Thyroid gland (tissue), 4 donors: Measurements from ENCODE around the gene ITGAE. TPM values are rescaled to one million over a fixed set of nuclear protein-coding genes. Genes with fewer than 3 reads are reported as not detected.

Experiments used
- DNase-seq, 2 donors: peaks; one replicate each; pipeline ENCODE4 v3.0.0-alpha.2; 2019
- H3K27ac ChIP-seq, 3 donors: fragments of 200-600 bp; sonication (generic); 1 replicate in 2 of 3; 2 replicates in 1 of 3; pipeline ENCODE4 v1.5.1; 2016 to 2019; ENCODE audit warnings: mild to moderate bottlenecking in 1 of 3, moderate library complexity in 1 of 3
- H3K27me3 ChIP-seq: fragments of 200-600 bp; sonication (generic); one replicate; pipeline ENCODE4 v1.5.1; 2019
- H3K36me3 ChIP-seq, 2 donors: fragments of 200-600 bp; sonication (generic); one replicate each; pipeline ENCODE4 v1.5.1; 2016 to 2019
- H3K4me1 ChIP-seq, 2 donors: fragments of 200-600 bp; sonication (generic); one replicate each; pipeline ENCODE4 v1.5.1; 2017 to 2019
- H3K4me3 ChIP-seq, 3 donors: fragments of 200-600 bp; sonication (generic); replicated peaks in 1 of 3; 1 replicate in 2 of 3; 2 replicates in 1 of 3; pipeline ENCODE4 v1.5.1; 2016; ENCODE audit warnings: mild to moderate bottlenecking in 1 of 3
- H3K9me3 ChIP-seq: fragments of 200-600 bp; sonication (generic); one replicate; pipeline ENCODE4 v1.5.1; 2017
- CTCF ChIP-seq, 6 experiments: fragments of 200-600 bp in 3 of 6; fragments of 450-650 bp in 3 of 6; sonication (generic) in 3 of 6; IDR thresholded peaks; one replicate each; pipeline ENCODE4 v1.5.1; 2016 to 2019; ENCODE audit warnings: antibody characterized with exemption in 6 of 6, mild to moderate bottlenecking in 2 of 6, inconsistent platforms in 1 of 6, moderate library complexity in 1 of 6
- POLR2A ChIP-seq, 2 donors: fragments of 450-650 bp; IDR thresholded peaks; one replicate each; pipeline ENCODE4 v1.6.1; 2017; ENCODE audit warnings: antibody characterized with exemption in 2 of 2, mild to moderate bottlenecking in 2 of 2, moderate library complexity in 1 of 2
- WGBS, 2 donors: methylation state at CpG; one replicate each; pipeline ENCODE4 v1.1.5; 2017; 5-methylcytosine and 5-hydroxymethylcytosine counted together
- intact Hi-C: fragments of 100-400 bp; cut with DNase I; formaldehyde crosslinking; loops from one replicate; pipeline ENCODE4 v1.15.1; 2023
- total RNA-seq, 4 donors: library from RNA; depleted of rRNA; stranded (reverse); fragments of >200 nt; gene quantifications; one replicate each; pipeline ENCODE4 v1.2.3, GENCODE V29; 2016

Gene ITGAE
- total RNA-seq, 4 donors from 2014 or later = 5.5 to 31.9 (median 19.4) TPM

DNA sequence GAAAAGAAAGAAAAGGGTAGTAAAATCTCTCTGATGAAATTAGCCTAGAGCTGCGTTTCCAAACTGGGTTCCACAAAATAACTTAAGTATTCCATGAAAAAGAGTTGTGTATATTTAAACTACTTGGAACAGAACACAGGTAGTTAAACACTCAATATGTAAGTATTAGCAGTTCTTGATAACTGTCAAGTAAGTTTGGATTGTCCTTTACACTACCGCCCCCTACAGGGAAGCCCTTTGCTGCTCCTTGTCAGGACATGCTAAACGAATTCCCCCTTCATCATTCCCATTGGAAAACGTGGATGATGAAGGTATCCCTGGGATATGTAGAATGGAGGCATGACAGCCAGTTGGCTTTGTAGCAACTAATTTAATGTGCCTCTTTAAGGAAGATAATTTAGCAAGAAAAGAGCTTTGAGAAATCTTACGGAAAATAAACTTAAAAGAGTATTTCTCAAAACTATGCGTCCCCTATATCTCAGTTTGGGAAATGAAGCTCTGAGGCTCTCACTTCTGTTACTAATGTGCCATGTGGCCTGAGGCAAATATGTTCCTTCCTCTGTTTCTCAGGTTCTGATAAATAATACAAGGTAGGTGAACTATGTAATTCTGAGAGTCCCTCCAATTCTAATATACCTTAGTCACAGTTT lies 26.3 kb upstream of the ITGAE start:
- Histone ChIP-seq H3K27me3 (no peaks in the 10 kb centered on the region), H3K36me3 (peaks cover 30 to 34% of the 10 kb centered on the region in 2 donors), H3K9me3 (no peaks in the 10 kb centered on the region), H3K27ac (peak overlapping the region in 2 of 3 donors; percentile 33 to 66), H3K4me1 (peaks cover 13% of the 10 kb centered on the region in 2 donors), H3K4me3 (no peak overlapping the region)
- WGBS, 2 donors = 62 to 65% methylated on average over 6 of the region's 6 CpGs
- peak in 4 of 6 experiments; percentile 10 to 40 (median 19) for TF ChIP-seq CTCF (IDR thresholded peaks at IDR 0.05)
- TF ChIP-seq POLR2A (IDR thresholded peaks at IDR 0.05) = no peak
- intact Hi-C loops = no loop called here
- DNase-seq = peak; percentile 41 to 42

DNA sequence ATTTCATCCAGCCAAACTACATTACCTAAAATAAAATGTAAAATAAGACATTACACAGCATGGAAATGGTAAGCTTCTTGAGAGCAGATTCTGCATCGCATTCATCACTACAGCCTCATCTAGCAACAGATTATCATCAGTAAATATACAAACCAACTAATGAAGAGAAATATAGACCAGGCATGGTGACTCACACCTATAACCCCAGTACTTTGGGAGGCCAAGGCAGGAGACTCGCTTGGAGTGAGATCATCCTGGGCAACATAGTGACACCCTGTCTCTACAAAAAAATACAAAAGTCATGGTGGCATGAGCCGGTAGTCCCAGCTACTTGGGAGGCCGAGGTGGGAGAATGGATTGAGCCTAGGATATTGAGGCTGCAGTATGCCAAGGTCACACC lies 25.2 kb upstream of the ITGAE start:
- 90 to 94% methylated on average over 4 of the region's 4 CpGs for WGBS, 2 donors
- H3K27ac ChIP-seq = no peak overlapping the region
- H3K4me3 ChIP-seq = no peak overlapping the region
- H3K4me1 ChIP-seq = peaks cover 13% of the 10 kb centered on the region in 2 donors
- no peaks in the 10 kb centered on the region for H3K9me3 ChIP-seq
- intact Hi-C loops = no loop called here
- peaks cover 40 to 43% of the 10 kb centered on the region in 2 donors for H3K36me3 ChIP-seq
- H3K27me3 ChIP-seq = no peaks in the 10 kb centered on the region
- no peak for DNase-seq
- TF ChIP-seq CTCF (IDR thresholded peaks at IDR 0.05) (no peak), POLR2A (IDR thresholded peaks at IDR 0.05) (no peak)

- Histone ChIP-seq H3K4me3 (no peak overlapping the region), H3K27ac (no peak overlapping the region), H3K36me3 (peaks cover 85 to 89% of the 10 kb centered on the region in 2 donors), H3K9me3 (no peaks in the 10 kb centered on the region), H3K4me1 (no peaks in the 10 kb centered on the region), H3K27me3 (no peaks in the 10 kb centered on the region)
- intact Hi-C loops = no loop called here
- 96 to 97% methylated on average over 9 of the region's 9 CpGs for WGBS, 2 donors
- no peak for DNase-seq
- TF ChIP-seq POLR2A (IDR thresholded peaks at IDR 0.05) (no peak), CTCF (IDR thresholded peaks at IDR 0.05) (no peak)
Observed at GRCh38 chr17:3821101-3821500, 20.1 kb upstream of the ITGAE start.

GRCh38 chr17:3818786-3819185 lies 17.8 kb upstream of the ITGAE start:
- no peaks in the 10 kb centered on the region for H3K9me3 ChIP-seq
- 79 to 82% methylated on average over 6 of the region's 6 CpGs for WGBS, 2 donors
- no peaks in the 10 kb centered on the region for H3K4me1 ChIP-seq
- H3K27me3 ChIP-seq = no peaks in the 10 kb centered on the region
- no peak for DNase-seq
- peaks cover 87 to 94% of the 10 kb centered on the region in 2 donors for H3K36me3 ChIP-seq
- H3K27ac ChIP-seq = no peak overlapping the region
- intact Hi-C loops = no loop called here
- TF ChIP-seq CTCF (IDR thresholded peaks at IDR 0.05) (no peak), POLR2A (IDR thresholded peaks at IDR 0.05) (no peak)
- no peak overlapping the region for H3K4me3 ChIP-seq

- TF ChIP-seq POLR2A (IDR thresholded peaks at IDR 0.05) = no peak
- no peak for TF ChIP-seq CTCF (IDR thresholded peaks at IDR 0.05)
- Histone ChIP-seq H3K9me3 (no peaks in the 10 kb centered on the region), H3K4me1 (no peaks in the 10 kb centered on the region), H3K27ac (no peak overlapping the region), H3K4me3 (no peak overlapping the region), H3K27me3 (no peaks in the 10 kb centered on the region), H3K36me3 (peaks cover 91 to 96% of the 10 kb centered on the region in 2 donors)
- WGBS, 2 donors = 91 to 94% methylated on average over 12 of the region's 12 CpGs
- intact Hi-C loops = no loop called here
- no peak for DNase-seq
Observed at GRCh38 chr17:3817851-3818605, 17.0 kb upstream of the ITGAE start.
